Activated T-cell treated with anti-CD3 and anti-CD28 coated beads for 4 hours (primary cell): ENCODE measurements around the gene WAPL.

ENCODE experiments used
- DNase-seq: peaks from one replicate; pipeline ENCODE4 v3.0.0-alpha.2; 2020

WAPL gene

GRCh38 chr10:86388119-86388704 lies 133.4 kb downstream of the WAPL start:
- DNase-seq = no peak

- no peak for DNase-seq
Measured at GRCh38 chr10:86387178-86387794, 134.3 kb downstream of the WAPL start.

- DNase-seq = no peak
Measured at GRCh38 chr10:86385806-86386205, 135.8 kb downstream of the WAPL start.
